ENCODE results near the gene HTR3D.

DNA sequence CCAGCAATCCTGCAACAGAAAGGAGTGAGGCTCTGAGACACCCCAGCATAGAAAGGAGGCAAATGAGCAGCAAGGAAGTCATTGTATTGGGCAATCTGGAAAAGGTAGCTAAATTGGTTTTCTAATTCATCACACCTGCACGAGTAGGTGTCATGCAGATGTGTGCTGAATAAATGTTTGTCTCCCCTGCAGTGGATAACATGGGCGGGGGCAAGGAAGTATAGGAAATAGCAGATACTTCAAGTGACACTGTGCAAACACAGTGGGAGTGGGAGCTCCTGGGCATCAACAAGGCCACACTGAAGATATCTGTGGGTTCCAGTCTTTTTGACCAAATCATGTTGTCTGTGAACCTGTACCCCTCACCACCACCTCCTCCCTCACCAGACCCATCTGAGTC, 50.9 kb downstream of the HTR3D start:
- TF ChIP-seq PRDM1 (tag by site-specific recombination; IDR thresholded peaks at IDR 0.05): no peak
- TF ChIP-seq CTCF (tag by site-specific recombination; IDR thresholded peaks at IDR 0.05): no peak
- TF ChIP-seq WT1 (tag by site-specific recombination; IDR thresholded peaks at IDR 0.05): no peak
- no peak for TF ChIP-seq ZNF670 (tag by site-specific recombination; IDR thresholded peaks at IDR 0.05; ENCODE audit: low read depth)
- TF ChIP-seq ZBTB49 (tag by site-specific recombination; IDR thresholded peaks at IDR 0.05; ENCODE audit: low read depth): no peak
- no peak for TF ChIP-seq ZNF626 (tag by site-specific recombination; IDR thresholded peaks at IDR 0.05)
- TF ChIP-seq YY1 (tag by site-specific recombination; IDR thresholded peaks at IDR 0.05): no peak

Measured in HEK293 (cell line).